ENCODE results near the gene DNAJC18.

DNAJC18 gene

GRCh38 chr5:139482050-139482889 lies 42.9 kb upstream of the DNAJC18 start, which contains the start of gene STING1 (continued):
- no peak for TF ChIP-seq ZBTB44 (tag by site-specific recombination; IDR thresholded peaks at IDR 0.05)
- TF ChIP-seq ZNF548 (tag by site-specific recombination; IDR thresholded peaks at IDR 0.05) = no peak
- peak; percentile 29; the same call in 1 of the 2 replicates for TF ChIP-seq TRIM28 (IDR thresholded peaks at IDR 0.05; ENCODE audit: borderline replicate concordance, low read length)
- TF ChIP-seq GFI1B (tag by site-specific recombination; IDR thresholded peaks at IDR 0.05) = no peak
- TF ChIP-seq ZNF112 (tag by site-specific recombination; IDR thresholded peaks at IDR 0.05) = no peak
- TF ChIP-seq ZNF391 (tag by site-specific recombination; IDR thresholded peaks at IDR 0.05; ENCODE audit: borderline replicate concordance, low read depth) = 0 out of 2 replicates have a peak, but pooled peaks have one; percentile 12
- no peak for TF ChIP-seq ZNF521 (tag by site-specific recombination; IDR thresholded peaks at IDR 0.05)
- TF ChIP-seq, protein P1, sequence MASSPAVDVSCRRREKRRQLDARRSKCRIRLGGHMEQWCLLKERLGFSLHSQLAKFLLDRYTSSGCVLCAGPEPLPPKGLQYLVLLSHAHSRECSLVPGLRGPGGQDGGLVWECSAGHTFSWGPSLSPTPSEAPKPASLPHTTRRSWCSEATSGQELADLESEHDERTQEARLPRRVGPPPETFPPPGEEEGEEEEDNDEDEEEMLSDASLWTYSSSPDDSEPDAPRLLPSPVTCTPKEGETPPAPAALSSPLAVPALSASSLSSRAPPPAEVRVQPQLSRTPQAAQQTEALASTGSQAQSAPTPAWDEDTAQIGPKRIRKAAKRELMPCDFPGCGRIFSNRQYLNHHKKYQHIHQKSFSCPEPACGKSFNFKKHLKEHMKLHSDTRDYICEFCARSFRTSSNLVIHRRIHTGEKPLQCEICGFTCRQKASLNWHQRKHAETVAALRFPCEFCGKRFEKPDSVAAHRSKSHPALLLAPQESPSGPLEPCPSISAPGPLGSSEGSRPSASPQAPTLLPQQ (tag by site-specific recombination; IDR thresholded peaks at IDR 0.05) = peak; percentile 69
- TF ChIP-seq ZFHX2 (tag by site-specific recombination; conservative IDR thresholded peaks at IDR 0.05) = no peak
- no peak for TF ChIP-seq ZNF501 (tag by site-specific recombination; IDR thresholded peaks at IDR 0.05)
- TF ChIP-seq INSM2 (tag by site-specific recombination; IDR thresholded peaks at IDR 0.05) = 0 out of 2 replicates have a peak, but pooled peaks have one; percentile 66
- TF ChIP-seq OVOL3 (tag by site-specific recombination; IDR thresholded peaks at IDR 0.05) = no peak
- no peak for TF ChIP-seq REST (tag by site-specific recombination; IDR thresholded peaks at IDR 0.05)
- TF ChIP-seq ZNF621 (tag by site-specific recombination; IDR thresholded peaks at IDR 0.05) = no peak
- TF ChIP-seq, protein P2, sequence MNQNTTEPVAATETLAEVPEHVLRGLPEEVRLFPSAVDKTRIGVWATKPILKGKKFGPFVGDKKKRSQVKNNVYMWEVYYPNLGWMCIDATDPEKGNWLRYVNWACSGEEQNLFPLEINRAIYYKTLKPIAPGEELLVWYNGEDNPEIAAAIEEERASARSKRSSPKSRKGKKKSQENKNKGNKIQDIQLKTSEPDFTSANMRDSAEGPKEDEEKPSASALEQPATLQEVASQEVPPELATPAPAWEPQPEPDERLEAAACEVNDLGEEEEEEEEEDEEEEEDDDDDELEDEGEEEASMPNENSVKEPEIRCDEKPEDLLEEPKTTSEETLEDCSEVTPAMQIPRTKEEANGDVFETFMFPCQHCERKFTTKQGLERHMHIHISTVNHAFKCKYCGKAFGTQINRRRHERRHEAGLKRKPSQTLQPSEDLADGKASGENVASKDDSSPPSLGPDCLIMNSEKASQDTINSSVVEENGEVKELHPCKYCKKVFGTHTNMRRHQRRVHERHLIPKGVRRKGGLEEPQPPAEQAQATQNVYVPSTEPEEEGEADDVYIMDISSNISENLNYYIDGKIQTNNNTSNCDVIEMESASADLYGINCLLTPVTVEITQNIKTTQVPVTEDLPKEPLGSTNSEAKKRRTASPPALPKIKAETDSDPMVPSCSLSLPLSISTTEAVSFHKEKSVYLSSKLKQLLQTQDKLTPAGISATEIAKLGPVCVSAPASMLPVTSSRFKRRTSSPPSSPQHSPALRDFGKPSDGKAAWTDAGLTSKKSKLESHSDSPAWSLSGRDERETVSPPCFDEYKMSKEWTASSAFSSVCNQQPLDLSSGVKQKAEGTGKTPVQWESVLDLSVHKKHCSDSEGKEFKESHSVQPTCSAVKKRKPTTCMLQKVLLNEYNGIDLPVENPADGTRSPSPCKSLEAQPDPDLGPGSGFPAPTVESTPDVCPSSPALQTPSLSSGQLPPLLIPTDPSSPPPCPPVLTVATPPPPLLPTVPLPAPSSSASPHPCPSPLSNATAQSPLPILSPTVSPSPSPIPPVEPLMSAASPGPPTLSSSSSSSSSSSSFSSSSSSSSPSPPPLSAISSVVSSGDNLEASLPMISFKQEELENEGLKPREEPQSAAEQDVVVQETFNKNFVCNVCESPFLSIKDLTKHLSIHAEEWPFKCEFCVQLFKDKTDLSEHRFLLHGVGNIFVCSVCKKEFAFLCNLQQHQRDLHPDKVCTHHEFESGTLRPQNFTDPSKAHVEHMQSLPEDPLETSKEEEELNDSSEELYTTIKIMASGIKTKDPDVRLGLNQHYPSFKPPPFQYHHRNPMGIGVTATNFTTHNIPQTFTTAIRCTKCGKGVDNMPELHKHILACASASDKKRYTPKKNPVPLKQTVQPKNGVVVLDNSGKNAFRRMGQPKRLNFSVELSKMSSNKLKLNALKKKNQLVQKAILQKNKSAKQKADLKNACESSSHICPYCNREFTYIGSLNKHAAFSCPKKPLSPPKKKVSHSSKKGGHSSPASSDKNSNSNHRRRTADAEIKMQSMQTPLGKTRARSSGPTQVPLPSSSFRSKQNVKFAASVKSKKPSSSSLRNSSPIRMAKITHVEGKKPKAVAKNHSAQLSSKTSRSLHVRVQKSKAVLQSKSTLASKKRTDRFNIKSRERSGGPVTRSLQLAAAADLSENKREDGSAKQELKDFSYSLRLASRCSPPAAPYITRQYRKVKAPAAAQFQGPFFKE (tag by site-specific recombination; IDR thresholded peaks at IDR 0.05; ENCODE audit: borderline replicate concordance) = no peak
- no peak for TF ChIP-seq BCL11A (tag by site-specific recombination; IDR thresholded peaks at IDR 0.05; ENCODE audit: low read depth)
- no peak for TF ChIP-seq ZNF140 (tag by site-specific recombination; IDR thresholded peaks at IDR 0.05)
- TF ChIP-seq ZNF571 (tag by site-specific recombination; IDR thresholded peaks at IDR 0.05) = no peak
- TF ChIP-seq, protein P3, sequence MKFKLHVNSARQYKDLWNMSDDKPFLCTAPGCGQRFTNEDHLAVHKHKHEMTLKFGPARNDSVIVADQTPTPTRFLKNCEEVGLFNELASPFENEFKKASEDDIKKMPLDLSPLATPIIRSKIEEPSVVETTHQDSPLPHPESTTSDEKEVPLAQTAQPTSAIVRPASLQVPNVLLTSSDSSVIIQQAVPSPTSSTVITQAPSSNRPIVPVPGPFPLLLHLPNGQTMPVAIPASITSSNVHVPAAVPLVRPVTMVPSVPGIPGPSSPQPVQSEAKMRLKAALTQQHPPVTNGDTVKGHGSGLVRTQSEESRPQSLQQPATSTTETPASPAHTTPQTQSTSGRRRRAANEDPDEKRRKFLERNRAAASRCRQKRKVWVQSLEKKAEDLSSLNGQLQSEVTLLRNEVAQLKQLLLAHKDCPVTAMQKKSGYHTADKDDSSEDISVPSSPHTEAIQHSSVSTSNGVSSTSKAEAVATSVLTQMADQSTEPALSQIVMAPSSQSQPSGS (tag by site-specific recombination; IDR thresholded peaks at IDR 0.05; ENCODE audit: low read depth) = no peak
- no peak for TF ChIP-seq ZNF324 (tag by site-specific recombination; IDR thresholded peaks at IDR 0.05)
- TF ChIP-seq ZNF132 (tag by site-specific recombination; IDR thresholded peaks at IDR 0.05; ENCODE audit: borderline replicate concordance) = no peak
- TF ChIP-seq SCRT1 (tag by site-specific recombination; IDR thresholded peaks at IDR 0.05; ENCODE audit: borderline replicate concordance) = 0 out of 2 replicates have a peak, but pooled peaks have one; percentile 25

Data from HEK293 (cell line).